ENCODE data around the gene ZNF592.

Gene ZNF592

GRCh38 chr15:84741121-84741520 lies 7.3 kb upstream of the ZNF592 start:
- Histone ChIP-seq H3F3A (ENCODE audit: insufficient read depth, low read length) (peaks cover 3% of the 10 kb centered on the region; the same call in 1 of the 2 replicates), H3K4me3 (ENCODE audit: low read depth, low read length, poor library complexity, severe bottlenecking) (no peak overlapping the region), H3K9me3 (ENCODE audit: low read length) (no peaks in the 10 kb centered on the region), H3K9me2 (ENCODE audit: low read depth, low read length) (no peaks in the 10 kb centered on the region), H4K20me1 (ENCODE audit: insufficient read depth, low read length) (no peaks in the 10 kb centered on the region), H3K27ac (ENCODE audit: low read depth, low read length, poor library complexity, severe bottlenecking) (no peak overlapping the region), H3K36me3 (ENCODE audit: insufficient read depth, low read length) (no peaks in the 10 kb centered on the region), H3K9ac (ENCODE audit: low read length) (no peak overlapping the region), H2AFZ (ENCODE audit: low read length) (no peak overlapping the region), H3K27me3 (ENCODE audit: insufficient read depth, low read length) (no peaks in the 10 kb centered on the region), H3K4me1 (ENCODE audit: insufficient read depth, low read length, severe bottlenecking) (peaks cover 5% of the 10 kb centered on the region), H3K4me2 (ENCODE audit: low read length) (no peak overlapping the region), H3K79me2 (ENCODE audit: insufficient read depth, low read length) (no peaks in the 10 kb centered on the region)
- no peak for TF ChIP-seq EZH2 (IDR thresholded peaks at IDR 0.05; ENCODE audit: borderline replicate concordance, low read length)
- no peak for TF ChIP-seq CTCF (IDR thresholded peaks at IDR 0.05; ENCODE audit: low read length)

- H3K9me3 ChIP-seq (ENCODE audit: low read length): no peaks in the 10 kb centered on the region
- H2AFZ ChIP-seq (ENCODE audit: low read length): 0 out of 2 replicates have a peak overlapping the region, but pooled peaks have one; percentile 78
- peak overlapping the region; percentile 100 for H3K4me2 ChIP-seq (ENCODE audit: low read length)
- H3F3A ChIP-seq (ENCODE audit: insufficient read depth, low read length): no peaks in the 10 kb centered on the region
- H3K4me1 ChIP-seq (ENCODE audit: insufficient read depth, low read length, severe bottlenecking): peaks cover 34% of the 10 kb centered on the region
- peak overlapping the region; percentile 97 for H3K9ac ChIP-seq (ENCODE audit: low read length)
- no peaks in the 10 kb centered on the region for H3K27me3 ChIP-seq (ENCODE audit: insufficient read depth, low read length)
- H3K27ac ChIP-seq (ENCODE audit: low read depth, low read length, poor library complexity, severe bottlenecking): peak overlapping the region; percentile 90
- TF ChIP-seq CTCF (IDR thresholded peaks at IDR 0.05; ENCODE audit: low read length): no peak
- no peak for TF ChIP-seq EZH2 (IDR thresholded peaks at IDR 0.05; ENCODE audit: borderline replicate concordance, low read length)
- H3K4me3 ChIP-seq (ENCODE audit: low read depth, low read length, poor library complexity, severe bottlenecking): peak overlapping the region; percentile 86
- no peaks in the 10 kb centered on the region for H3K9me2 ChIP-seq (ENCODE audit: low read depth, low read length)
- no peaks in the 10 kb centered on the region for H4K20me1 ChIP-seq (ENCODE audit: insufficient read depth, low read length)
- H3K79me2 ChIP-seq (ENCODE audit: insufficient read depth, low read length): peaks cover 38% of the 10 kb centered on the region
- no peaks in the 10 kb centered on the region; the same call in 1 of the 2 replicates for H3K36me3 ChIP-seq (ENCODE audit: insufficient read depth, low read length)
Measured at GRCh38 chr15:84747416-84748273, 747 bp upstream of the ZNF592 start.

- Histone ChIP-seq H3K27me3 (ENCODE audit: insufficient read depth, low read length) (no peaks in the 10 kb centered on the region), H2AFZ (ENCODE audit: low read length) (no peak overlapping the region), H3K27ac (ENCODE audit: low read depth, low read length, poor library complexity, severe bottlenecking) (peak overlapping the region; percentile 70), H3K4me2 (ENCODE audit: low read length) (peak overlapping the region; percentile 91), H3K9me3 (ENCODE audit: low read length) (no peaks in the 10 kb centered on the region), H3K9ac (ENCODE audit: low read length) (peak overlapping the region; percentile 79), H3K4me3 (ENCODE audit: low read depth, low read length, poor library complexity, severe bottlenecking) (peak overlapping the region; percentile 77), H3K79me2 (ENCODE audit: insufficient read depth, low read length) (peaks cover 55% of the 10 kb centered on the region), H3K4me1 (ENCODE audit: insufficient read depth, low read length, severe bottlenecking) (peaks cover 34% of the 10 kb centered on the region), H3F3A (ENCODE audit: insufficient read depth, low read length) (no peaks in the 10 kb centered on the region), H3K36me3 (ENCODE audit: insufficient read depth, low read length) (peaks cover 6% of the 10 kb centered on the region; the same call in 1 of the 2 replicates), H3K9me2 (ENCODE audit: low read depth, low read length) (no peaks in the 10 kb centered on the region), H4K20me1 (ENCODE audit: insufficient read depth, low read length) (no peaks in the 10 kb centered on the region)
- TF ChIP-seq CTCF (IDR thresholded peaks at IDR 0.05; ENCODE audit: low read length): no peak
- no peak for TF ChIP-seq EZH2 (IDR thresholded peaks at IDR 0.05; ENCODE audit: borderline replicate concordance, low read length)
Measured at GRCh38 chr15:84749111-84749991, 959 bp downstream of the ZNF592 start.

All from OCI-LY1 (cell line).